ENCODE measurements around the gene MYF5. TPM values are rescaled to one million over a fixed set of nuclear protein-coding genes. Genes with fewer than 3 reads are reported as not detected.
A peak's percentile ranks its signal among the peaks of the same experiment; 100 is the strongest.

MYF5 gene
- polyA plus RNA-seq, 1 of the 3 experiments (the other 2 are of a cell fraction): not detected

- Histone ChIP-seq H3F3A (replicated peaks; ENCODE audit: insufficient read depth) (no peaks in the 10 kb centered on the region), H3K9ac (no peak overlapping the region), H3K4me3 (ENCODE audit: low read depth in 2 of 2, low read length in 1 of 2) (no peak overlapping the region; a peak in 1 of 4 replicates), H2AFZ (ENCODE audit: low read depth) (no peak overlapping the region), H3K27me3 (ENCODE audit: insufficient read depth) (peaks cover 33% of the 10 kb centered on the region), H3K4me2 (no peak overlapping the region), H3K9me3 (no peaks in the 10 kb centered on the region), H4K20me1 (ENCODE audit: insufficient read depth) (no peaks in the 10 kb centered on the region), H3K36me3 (replicated peaks in 1 of 2; ENCODE audit: control insufficient read depth in 1 of 2, insufficient read depth in 2 of 2, low read length in 1 of 2) (no peaks in the 10 kb centered on the region), H3K27ac (ENCODE audit: low read depth in 2 of 2, low read length in 1 of 2) (no peak overlapping the region), H3K4me1 (ENCODE audit: control insufficient read depth in 1 of 2, insufficient read depth in 2 of 2, low read depth in 1 of 2, low read length in 1 of 2) (no peaks in the 10 kb centered on the region), H3K79me2 (ENCODE audit: insufficient read depth) (no peaks in the 10 kb centered on the region), H3K9me2 (no peaks in the 10 kb centered on the region)
- peak; percentile 59 for TF ChIP-seq SMC3 (IDR thresholded peaks at IDR 0.05; ENCODE audit: low read depth, low read length)
- peak; percentile 81 for TF ChIP-seq CTCF (IDR thresholded peaks at IDR 0.05)
- peak; percentile 71 for TF ChIP-seq RAD21 (IDR thresholded peaks at IDR 0.05; ENCODE audit: low read length)
- no peak for TF ChIP-seq CHD2 (IDR thresholded peaks at IDR 0.05; ENCODE audit: low read length, partially characterized antibody)
- no peak for TF ChIP-seq TCF12 (IDR thresholded peaks at IDR 0.05)
- TF ChIP-seq ELF1 (IDR thresholded peaks at IDR 0.05): no peak
- TF ChIP-seq EP300 (IDR thresholded peaks at IDR 0.05; ENCODE audit: borderline replicate concordance in 1 of 2, low read depth in 1 of 2, low read length in 1 of 2): no peak
- no peak for TF ChIP-seq MEF2A (IDR thresholded peaks at IDR 0.05; ENCODE audit: borderline replicate concordance, low read depth)
- CTCF ChIA-PET: interaction anchor here (0.6 to 2.0 kb wide), 7 partner anchors 9 to 864 kb away, joined by 3 to 5 read pairs (median 4); no protein-coding TSS in a partner anchor
- WGBS (ENCODE audit: low lambda C conversion rate): 0% methylated on average over 4 of the region's 4 CpGs
- DNase-seq: peak; percentile 4
- POLR2A ChIA-PET: no interaction called here
These were observed 47.2 kb downstream of the MYF5 start for GRCh38 chr12:80763874-80764273.

DNA sequence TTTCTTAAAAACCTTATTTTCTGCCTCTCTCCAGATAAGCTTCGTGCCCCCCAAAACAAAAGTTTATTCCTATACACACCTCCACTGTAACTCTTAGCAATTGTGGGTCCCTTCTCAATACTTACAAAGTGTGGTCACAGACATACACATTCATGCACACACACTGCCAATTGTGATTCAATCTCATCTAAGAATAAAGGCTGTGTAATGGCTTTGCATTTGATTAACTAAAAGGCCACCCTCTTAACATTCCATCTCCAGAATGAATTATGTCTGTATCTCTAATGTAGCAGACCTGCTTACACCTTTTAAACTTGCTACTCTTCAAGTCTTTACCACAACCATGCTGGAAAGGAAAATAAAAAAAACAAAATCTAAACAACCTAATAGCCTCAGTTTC is 49.5 kb downstream of the MYF5 start:
- peaks cover 32% of the 10 kb centered on the region; the same call in 1 of the 2 replicates for H3K27me3 ChIP-seq (ENCODE audit: insufficient read depth)
- ChIA-PET POLR2A (no interaction called here), CTCF (interaction anchor here (0.6 to 0.7 kb wide), 2 partner anchors 72 to 248 kb away, joined by 3 read pairs; no protein-coding TSS in a partner anchor)
- no peak for DNase-seq
- no peak overlapping the region for H3K9ac ChIP-seq
- no peaks in the 10 kb centered on the region for H3F3A ChIP-seq (replicated peaks; ENCODE audit: insufficient read depth)
- H4K20me1 ChIP-seq (ENCODE audit: insufficient read depth): no peaks in the 10 kb centered on the region
- 33% methylated on average over 1 of the region's 1 CpG for WGBS (ENCODE audit: low lambda C conversion rate)
- no peak overlapping the region for H3K27ac ChIP-seq (ENCODE audit: low read depth in 2 of 2, low read length in 1 of 2)
- H3K4me3 ChIP-seq (ENCODE audit: low read depth in 2 of 2, low read length in 1 of 2): no peak overlapping the region
- H3K79me2 ChIP-seq (ENCODE audit: insufficient read depth): no peaks in the 10 kb centered on the region
- H3K4me2 ChIP-seq: no peak overlapping the region
- H2AFZ ChIP-seq (ENCODE audit: low read depth): no peak overlapping the region
- no peaks in the 10 kb centered on the region for H3K36me3 ChIP-seq (replicated peaks in 1 of 2; ENCODE audit: control insufficient read depth in 1 of 2, insufficient read depth in 2 of 2, low read length in 1 of 2)
- no peaks in the 10 kb centered on the region for H3K9me2 ChIP-seq
- no peak for TF ChIP-seq MAX (IDR thresholded peaks at IDR 0.05; ENCODE audit: low read depth)
- no peak for TF ChIP-seq FOXM1 (IDR thresholded peaks at IDR 0.05; ENCODE audit: low read depth)
- TF ChIP-seq NFIC (IDR thresholded peaks at IDR 0.05; ENCODE audit: borderline replicate concordance): no peak
- no peak for TF ChIP-seq EZH2phosphoT487 (IDR thresholded peaks at IDR 0.05; ENCODE audit: borderline replicate concordance, low read depth)
- TF ChIP-seq CHD2 (IDR thresholded peaks at IDR 0.05; ENCODE audit: low read length, partially characterized antibody): no peak
- TF ChIP-seq TAF1 (IDR thresholded peaks at IDR 0.05; ENCODE audit: borderline replicate concordance, low read depth, low read length): no peak
- no peak for TF ChIP-seq TCF12 (IDR thresholded peaks at IDR 0.05)
- TF ChIP-seq MEF2A (IDR thresholded peaks at IDR 0.05; ENCODE audit: borderline replicate concordance, low read depth): no peak
- no peak for TF ChIP-seq SIN3A (IDR thresholded peaks at IDR 0.05; ENCODE audit: borderline replicate concordance, low read depth, low read length)
- TF ChIP-seq, protein P1, sequence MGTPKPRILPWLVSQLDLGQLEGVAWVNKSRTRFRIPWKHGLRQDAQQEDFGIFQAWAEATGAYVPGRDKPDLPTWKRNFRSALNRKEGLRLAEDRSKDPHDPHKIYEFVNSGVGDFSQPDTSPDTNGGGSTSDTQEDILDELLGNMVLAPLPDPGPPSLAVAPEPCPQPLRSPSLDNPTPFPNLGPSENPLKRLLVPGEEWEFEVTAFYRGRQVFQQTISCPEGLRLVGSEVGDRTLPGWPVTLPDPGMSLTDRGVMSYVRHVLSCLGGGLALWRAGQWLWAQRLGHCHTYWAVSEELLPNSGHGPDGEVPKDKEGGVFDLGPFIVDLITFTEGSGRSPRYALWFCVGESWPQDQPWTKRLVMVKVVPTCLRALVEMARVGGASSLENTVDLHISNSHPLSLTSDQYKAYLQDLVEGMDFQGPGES (IDR thresholded peaks at IDR 0.05; ENCODE audit: low read depth, low read length): no peak
- TF ChIP-seq SMC3 (IDR thresholded peaks at IDR 0.05; ENCODE audit: low read depth, low read length): no peak
- no peak for TF ChIP-seq ELF1 (IDR thresholded peaks at IDR 0.05)
- TF ChIP-seq MXI1 (IDR thresholded peaks at IDR 0.05; ENCODE audit: low read depth, low read length): no peak
- no peak for TF ChIP-seq GATA2 (CRISPR knock-in tag; IDR thresholded peaks at IDR 0.05)
- no peak for TF ChIP-seq RXRA (IDR thresholded peaks at IDR 0.05; ENCODE audit: borderline replicate concordance, low read depth)
- no peak for TF ChIP-seq USF1 (IDR thresholded peaks at IDR 0.05; ENCODE audit: borderline replicate concordance, low read depth)
- H3K4me1 ChIP-seq (ENCODE audit: control insufficient read depth in 1 of 2, insufficient read depth in 2 of 2, low read depth in 1 of 2, low read length in 1 of 2): no peaks in the 10 kb centered on the region
- H3K9me3 ChIP-seq: no peaks in the 10 kb centered on the region
